AG09309 (cell line): ENCODE measurements around the gene KLF4.

ENCODE experiments used
- DNase-seq: peaks from one replicate; pipeline ENCODE4 v3.0.0-alpha.2; 2010; ENCODE audit warnings: low read depth
- H3K4me3 ChIP-seq: 2 replicates; pipeline ENCODE4 v1.5.1; 2011; ENCODE audit warnings: mild to moderate bottlenecking, low read depth, low read length, moderate library complexity; ENCODE audit not compliant: control insufficient read depth
- CTCF ChIP-seq: IDR thresholded peaks from 2 replicates; pipeline ENCODE4 v1.5.1; 2011; ENCODE audit warnings: mild to moderate bottlenecking, low read depth, low read length, inconsistent platforms; ENCODE audit not compliant: insufficient read depth, control insufficient read depth; ENCODE audit errors: missing control alignments

Gene KLF4

GRCh38 chr9:107478805-107479204 is 10.8 kb downstream of the KLF4 start:
- DNase-seq = no peak
- no peak for TF ChIP-seq CTCF
- no peak overlapping the region for H3K4me3 ChIP-seq

- TF ChIP-seq CTCF = no peak
- no peak overlapping the region for H3K4me3 ChIP-seq
- DNase-seq = no peak
These were observed 15.4 kb downstream of the KLF4 start for GRCh38 chr9:107474124-107474523.

GRCh38 chr9:107472581-107473340 is 16.8 kb downstream of the KLF4 start:
- DNase-seq = no peak
- H3K4me3 ChIP-seq = no peak overlapping the region
- TF ChIP-seq CTCF = no peak

DNA sequence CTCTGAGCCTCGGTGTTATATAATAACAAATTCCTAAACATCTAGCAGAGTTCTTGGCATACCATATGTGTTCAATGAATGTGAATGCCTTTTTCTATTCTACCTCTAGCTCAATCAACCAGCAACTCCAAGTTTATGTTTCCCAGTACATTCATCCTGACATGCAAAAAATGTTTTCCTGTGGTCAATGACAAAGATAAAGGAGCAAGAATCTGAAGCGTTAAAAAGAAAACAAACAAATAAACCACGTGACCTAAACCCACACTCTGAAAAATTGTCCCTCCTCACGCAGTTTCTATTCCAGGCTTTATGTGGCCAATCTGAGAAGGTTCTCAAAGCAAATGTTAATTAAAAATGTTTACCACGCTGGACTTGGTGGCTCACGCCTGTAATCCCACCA is 18.0 kb downstream of the KLF4 start:
- H3K4me3 ChIP-seq = no peak overlapping the region
- no peak for TF ChIP-seq CTCF
- no peak for DNase-seq

DNA sequence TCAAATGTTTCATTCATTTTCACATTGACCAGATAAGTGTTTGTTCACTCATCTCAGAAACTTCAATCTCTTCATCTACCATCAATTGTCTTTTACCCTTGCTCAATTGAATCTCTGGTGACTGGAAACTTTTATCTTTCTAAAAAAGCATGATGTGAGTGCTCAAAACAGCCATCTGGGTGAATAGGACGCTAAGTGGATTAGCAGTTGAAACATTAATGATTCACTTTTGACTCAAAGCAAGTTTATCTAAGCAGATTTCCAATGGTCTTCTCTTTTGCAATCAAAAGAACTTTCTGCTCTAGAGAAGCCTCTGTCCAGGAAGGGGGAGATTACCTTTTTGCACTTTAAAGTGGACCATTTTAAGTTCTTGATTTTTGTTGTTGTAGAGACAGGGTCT is 22.2 kb downstream of the KLF4 start:
- no peak for DNase-seq
- H3K4me3 ChIP-seq = no peak overlapping the region
- TF ChIP-seq CTCF = no peak

- no peak for DNase-seq
- TF ChIP-seq CTCF = no peak
- H3K4me3 ChIP-seq = no peak overlapping the region
These were observed 22.7 kb downstream of the KLF4 start for GRCh38 chr9:107466826-107467225.
